SIG-M5 (cell line): Measurements from ENCODE around the gene SRCIN1.

ENCODE experiments used
- DNase-seq: peaks from one replicate; lab custom pipeline; 2025; lab: John Stamatoyannopoulos, UW

Gene SRCIN1

DNA sequence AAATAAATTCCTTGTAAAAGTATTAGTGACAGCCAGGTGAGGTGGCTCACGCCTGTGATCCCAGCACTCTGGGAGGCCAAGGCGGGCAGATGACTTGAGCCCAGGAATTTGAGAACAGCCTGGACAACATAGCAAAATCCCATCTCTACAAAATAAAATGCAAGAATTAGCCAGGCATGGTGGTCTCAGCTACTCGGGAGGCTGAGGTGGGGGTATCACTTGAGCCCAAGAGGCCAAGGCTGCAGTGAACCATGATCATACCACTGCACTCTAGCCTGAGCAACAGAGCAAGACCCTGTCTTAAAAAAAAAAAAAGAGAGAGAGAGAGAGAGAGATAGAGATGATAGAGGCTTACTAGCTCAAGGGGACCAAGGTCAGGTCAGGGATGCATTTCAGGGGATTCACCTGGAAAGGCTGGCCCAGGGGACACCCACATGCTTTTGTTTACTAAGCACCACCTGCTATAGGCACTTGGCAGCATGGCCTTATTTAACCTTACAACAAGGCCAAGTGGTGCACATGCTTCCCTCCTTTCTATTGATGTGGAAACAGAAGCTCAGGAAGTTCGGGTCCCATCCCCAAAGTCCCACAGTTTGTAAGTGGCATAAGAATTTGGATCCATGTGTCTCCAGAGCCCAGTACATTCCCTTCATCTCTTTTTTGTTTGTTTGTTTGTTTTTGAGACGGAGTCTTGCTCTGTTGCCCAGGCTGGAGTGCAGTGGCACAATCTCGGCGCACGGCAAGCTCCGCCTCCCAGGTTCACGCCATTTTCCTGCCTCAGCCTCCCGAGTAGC is 12.4 kb upstream of the SRCIN1 start:
- no peak for DNase-seq

DNA sequence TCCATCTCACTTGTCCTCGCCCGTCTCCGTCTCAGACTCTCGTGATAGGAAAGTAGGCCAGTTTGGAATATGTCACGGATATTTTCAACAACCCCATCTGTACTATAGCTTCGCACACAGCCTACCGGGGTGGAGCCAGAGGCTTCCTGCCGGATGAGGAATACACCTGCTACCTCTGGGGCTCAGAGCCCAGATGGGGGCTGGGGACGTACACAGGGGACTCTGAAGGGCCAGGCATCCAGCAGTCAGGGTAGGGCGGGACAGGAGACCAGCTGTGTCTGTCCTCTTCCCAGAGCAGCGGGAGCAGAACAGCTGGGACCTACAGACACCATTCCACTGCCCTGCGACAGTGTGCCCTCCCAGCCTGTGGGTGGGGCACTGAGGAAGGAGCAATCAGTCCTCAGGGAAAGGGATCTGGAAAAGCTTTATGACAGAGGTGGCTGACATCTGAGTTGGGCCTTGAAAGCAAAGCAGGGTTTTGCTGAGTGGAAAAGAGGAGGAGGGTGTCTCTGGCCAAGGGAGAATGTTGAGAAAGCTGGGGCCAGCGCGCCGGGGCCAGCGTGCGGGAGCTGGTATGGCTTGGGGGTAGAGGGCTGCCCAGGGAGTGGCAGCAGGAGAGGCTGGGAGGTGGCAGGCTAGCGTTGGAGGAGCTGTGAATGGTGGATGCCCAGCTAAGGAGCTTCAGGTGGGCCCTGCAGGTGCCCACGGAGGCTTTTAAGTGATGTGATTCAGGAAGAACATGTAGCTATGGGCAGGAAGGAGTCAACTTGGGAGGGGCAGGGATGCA is 11.5 kb upstream of the SRCIN1 start:
- DNase-seq, result no peak

DNA sequence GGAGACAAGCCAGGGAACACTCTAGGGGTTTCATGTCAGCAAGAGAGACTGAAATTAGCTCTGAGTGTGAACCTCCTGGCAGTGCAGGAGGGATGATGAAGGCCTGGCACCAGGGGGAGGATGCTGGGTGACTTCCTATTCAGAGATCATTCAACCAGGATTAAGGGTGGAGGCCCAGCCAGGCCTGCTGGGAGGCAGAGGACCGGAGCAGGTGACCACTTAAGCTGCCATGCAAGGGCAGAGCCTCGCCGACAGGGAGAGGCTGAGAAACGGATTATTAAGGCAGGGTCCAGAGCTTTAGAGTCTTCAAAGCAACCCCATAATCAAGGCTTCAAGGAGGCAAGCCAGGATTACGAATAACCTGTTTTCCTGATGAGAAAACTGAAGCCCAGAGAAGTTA is 10.6 kb upstream of the SRCIN1 start:
- DNase-seq, result no peak

DNA sequence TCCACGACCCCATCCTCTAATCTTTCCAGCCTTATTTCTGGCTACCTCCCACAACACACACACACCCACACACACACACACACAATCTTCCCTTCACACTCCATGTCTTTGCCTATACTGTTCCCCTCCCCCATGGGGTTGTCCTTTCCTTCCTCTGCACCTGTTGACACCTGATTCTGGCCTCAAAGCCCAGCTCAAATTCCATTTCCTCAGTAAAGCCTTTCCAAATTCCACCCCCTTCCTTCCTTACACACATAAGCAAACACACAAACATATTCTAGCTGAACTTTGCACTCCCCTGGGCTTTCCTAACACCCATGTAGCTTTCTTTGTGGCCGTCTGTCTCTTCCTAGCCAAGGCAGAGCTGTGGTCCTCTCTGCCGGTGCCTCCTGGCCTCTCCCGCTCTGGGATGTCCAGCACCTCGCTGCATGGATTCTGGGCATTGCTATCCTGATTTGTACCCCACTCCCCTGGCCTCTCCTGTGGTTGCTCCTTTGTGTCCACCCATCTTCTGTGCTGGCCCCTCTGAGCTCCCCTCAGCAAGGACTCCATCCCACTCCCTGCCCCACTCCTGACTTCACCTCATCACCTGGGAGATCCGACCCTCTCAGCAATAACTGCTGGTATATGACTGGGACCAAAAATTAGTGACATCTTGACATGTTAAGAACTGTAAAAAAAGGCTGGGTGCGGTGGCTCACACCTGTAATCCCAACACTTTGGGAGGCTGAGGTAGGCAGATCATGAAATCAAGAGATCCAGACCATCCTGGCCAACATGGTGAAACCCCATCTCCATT is 8.4 kb upstream of the SRCIN1 start:
- no peak for DNase-seq

DNA sequence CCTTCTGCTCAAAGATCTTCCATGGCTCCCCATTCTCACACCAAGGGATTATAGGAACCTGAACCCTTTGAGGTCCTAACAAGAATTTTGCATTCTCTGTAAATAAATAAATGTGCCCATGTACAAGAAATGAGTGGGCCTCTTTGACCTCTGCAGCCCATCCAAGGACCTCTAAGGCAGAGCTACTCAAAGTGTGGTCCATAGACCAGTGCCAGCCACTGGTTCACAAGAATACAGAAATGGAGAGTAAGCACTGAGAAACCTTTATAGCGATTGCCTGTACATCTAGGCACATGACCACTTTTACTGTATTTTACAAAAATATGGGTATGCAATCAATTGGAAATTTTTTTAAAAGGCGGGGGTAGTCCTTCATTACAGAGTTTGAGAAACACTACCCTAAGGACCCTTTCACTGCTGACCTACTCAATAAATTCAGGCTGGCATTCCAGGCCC is 7.8 kb upstream of the SRCIN1 start:
- no peak for DNase-seq

DNA sequence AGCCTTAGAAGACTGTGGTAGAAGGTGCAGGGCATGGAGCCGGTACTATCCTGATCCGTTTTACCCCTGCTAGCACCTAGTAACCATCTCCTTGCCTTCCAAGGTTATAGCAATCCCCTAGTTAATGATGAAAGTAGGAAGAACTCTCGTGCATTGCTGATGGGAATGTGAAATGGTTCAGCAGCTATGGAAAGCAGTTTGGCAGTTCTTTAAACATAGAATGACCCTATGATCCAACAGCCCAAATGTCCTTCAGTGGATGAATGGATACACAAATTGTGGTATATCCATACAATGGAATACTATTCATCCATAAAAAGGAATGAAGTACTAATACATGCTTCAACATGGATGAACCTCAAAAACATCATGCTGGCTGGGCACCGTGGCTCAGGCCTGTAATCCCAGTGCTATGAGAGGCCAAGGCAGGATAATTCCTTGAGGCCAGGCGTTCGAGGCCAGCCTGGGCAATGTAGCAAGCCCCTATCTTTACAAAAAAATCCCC is 6.2 kb upstream of the SRCIN1 start:
- DNase-seq, result no peak

DNA sequence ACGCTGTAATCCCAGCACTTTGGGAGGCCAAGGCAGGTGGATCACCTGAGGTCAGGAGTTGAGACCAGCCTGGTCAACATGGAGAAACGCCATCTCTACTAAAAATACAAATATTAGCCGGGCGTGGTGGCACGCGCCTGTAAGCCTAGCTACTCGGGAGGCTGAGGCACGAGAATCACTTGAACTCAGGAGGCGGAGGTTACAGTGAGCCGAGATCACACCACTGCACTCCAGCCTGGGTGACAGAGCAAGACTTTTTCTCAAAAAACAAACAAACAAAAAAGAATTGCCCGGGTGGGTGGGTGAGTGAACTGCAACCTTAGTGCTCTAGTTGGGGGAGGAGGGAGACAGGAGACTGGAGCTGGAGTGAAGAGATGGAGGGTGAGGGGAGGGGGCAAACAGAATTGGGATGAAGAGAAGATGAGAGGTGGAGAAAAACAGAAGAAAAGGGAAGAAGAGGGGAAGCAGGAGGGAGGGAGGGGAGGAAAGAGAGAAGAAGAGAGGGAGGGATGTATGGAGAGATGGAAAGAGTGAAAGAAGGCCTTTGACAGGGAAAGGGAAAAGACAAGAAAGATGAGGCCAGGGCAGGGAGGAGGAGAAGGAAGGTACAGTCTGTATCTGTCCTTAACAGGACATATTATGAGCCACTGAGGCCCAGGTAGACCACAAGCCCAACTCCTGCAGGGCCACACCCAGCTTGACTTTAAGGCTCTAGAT is 5.5 kb upstream of the SRCIN1 start:
- DNase-seq, result no peak

DNA sequence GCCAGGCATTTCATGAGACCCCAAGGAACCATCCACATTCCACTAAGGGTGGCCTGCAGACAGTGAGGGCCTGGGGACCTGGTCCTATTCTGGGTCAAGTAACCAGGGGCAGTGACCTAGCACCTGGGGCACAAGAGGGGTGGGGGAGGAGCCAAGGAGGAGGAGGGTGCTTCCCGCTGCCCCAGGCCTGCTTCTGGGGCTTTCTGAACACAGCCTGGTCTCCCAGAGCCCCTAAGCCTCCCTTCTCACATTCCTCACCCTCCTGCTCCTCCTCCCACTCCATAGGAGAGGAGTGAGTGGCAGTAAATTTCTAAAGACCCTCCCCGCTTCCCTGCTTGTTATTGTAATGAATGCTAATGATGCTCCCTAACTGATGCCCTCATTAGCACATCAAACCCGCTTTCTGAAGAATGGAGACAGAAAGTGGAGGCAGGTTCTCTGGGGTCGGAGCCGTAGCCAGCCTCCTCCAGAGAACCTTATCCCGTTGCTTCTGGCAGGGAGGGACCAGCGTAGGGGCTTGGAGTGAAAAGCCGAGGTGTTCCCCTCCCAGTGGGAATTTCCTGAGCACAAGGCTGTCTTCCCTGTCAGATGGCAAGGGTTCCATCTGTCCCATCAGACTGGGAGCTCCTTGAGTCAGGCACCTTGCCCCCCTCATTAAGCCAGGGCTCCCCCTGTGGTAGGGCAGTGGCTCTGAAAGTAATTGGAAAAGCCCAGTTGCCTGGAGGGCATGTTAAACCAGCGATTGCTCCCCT is 3.7 kb upstream of the SRCIN1 start:
- DNase-seq, result no peak

DNA sequence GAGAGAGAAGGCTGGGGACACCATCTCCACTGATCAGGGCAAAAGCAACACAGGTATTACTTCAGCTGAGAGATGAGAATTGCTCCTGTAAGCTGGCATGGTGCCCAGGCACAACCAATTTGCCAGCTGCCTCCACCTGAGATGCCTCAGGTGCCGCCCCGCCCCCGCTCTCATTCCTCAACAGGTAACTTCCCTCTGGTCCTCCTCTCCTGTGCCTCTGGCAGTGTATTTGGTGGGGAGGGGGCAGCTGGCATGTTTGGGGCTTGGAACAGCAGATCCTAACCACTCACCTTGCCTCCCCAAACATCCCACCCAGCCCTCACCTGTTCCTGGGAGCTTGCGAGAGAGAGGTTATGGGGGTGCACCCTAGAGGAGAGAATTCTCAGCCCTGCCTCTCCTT is 2.9 kb upstream of the SRCIN1 start:
- no peak for DNase-seq

DNA sequence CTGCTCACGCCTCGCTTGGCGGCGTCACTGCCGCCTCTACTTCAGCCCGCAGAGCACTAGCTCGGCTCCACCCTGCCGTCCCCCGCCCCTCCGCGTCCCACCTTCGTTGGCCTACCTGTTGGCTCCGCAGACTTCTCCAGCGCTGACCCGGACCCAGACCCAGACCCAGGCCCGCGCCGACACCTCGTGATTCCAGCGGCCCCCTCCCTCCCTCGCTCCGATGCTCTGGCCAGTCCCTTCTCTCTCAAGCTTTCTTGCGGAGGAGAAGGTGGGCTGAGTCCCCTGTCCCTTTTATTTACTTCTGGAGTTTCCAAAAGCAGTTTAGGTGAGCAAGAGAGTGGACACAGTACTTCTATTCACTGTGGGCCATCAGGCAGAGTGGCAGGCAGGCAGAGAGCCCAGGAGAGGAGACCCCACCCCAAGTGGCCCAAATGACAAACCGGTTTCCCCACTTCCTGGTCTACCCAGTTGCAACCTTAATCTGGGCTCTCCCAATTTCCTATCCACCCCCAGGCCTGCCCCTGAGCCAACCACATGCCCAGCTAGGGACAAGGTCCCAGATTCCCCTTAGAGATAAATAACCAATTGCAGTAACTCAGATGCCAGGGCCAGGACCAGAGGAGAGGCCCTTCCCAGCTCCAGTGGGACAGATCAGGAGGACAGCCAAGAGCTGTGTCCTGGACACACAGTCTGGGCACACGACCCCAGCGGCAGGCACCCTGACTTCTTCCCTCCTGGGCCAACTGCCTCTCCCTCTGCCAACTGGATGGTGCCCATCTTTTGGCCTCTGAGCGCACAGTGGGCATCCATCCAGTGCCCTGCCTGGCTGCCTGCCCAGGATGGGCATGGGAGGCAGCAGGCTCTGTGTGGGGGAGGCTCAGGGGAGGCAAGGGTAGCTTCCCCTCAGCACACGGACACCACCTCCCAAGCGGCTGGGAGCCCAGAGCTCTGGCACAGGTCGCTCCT is 1.2 kb upstream of the SRCIN1 start:
- no peak for DNase-seq

DNA sequence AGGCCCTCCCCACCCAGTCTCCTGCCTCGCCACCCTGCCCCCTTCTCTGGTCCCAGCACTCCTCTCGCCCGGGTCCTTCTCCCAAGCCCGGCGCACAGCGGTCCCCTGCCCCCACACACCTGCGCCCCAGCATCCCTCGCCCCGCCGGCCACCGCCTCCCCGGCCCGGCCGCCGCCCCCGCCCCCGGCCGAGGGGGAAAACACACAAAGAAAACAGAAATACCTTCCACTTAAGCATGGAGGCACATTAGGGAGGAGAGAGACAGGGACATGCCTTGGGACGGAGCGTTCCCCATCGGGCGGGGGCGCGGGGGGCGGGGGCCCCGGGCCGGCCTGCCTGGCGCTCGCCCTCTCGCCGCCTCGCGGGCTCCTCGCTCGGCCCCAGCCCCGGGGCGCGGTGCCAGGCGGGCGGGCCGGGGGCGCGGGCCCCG is 326 bp downstream of the SRCIN1 start:
- DNase-seq, result no peak

DNA sequence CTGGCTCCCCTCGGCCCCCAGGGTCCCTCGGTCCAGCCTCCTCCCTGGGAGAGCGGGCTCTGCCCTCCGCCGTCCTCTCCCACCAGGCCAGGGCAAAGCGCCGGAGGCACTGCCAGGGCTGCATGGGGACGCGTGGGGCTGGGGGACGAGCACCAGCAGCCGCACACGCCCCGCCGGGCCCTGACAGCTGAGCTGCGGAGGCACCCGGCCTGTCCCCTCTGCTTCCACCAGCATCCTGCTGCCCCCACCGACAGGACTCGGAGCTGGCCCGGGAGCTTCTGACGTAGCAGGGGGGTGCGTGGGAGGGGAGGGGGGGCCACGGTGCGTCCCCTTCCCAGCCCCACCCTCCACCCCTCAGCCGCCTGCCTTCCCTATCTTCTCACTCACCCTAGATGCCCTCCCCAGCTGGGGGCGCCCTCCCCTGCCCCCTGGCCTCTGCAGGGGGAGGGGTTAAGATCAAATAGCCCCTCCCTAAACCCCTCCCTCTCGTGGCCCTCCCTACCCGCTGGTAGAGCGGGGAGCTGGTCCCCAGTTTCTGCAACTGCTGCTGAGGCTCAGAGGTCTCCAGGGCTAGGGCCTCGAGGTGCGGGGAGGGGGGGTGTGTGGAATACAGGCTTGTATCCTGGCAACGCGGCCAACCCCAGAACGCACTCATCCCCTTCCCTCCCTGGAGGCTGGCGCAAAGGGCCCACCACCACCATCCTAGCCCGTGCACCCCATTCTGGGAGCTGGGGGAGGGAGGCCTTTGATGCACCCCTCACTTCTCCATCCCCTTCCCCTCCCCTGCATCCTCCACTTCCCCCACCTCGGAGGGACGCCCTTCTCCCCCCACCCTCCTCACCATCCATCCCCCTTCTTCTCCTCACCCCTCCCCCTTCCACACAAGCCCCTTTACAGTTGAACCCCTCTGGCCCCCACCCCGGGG is 1.0 kb downstream of the SRCIN1 start:
- no peak for DNase-seq

DNA sequence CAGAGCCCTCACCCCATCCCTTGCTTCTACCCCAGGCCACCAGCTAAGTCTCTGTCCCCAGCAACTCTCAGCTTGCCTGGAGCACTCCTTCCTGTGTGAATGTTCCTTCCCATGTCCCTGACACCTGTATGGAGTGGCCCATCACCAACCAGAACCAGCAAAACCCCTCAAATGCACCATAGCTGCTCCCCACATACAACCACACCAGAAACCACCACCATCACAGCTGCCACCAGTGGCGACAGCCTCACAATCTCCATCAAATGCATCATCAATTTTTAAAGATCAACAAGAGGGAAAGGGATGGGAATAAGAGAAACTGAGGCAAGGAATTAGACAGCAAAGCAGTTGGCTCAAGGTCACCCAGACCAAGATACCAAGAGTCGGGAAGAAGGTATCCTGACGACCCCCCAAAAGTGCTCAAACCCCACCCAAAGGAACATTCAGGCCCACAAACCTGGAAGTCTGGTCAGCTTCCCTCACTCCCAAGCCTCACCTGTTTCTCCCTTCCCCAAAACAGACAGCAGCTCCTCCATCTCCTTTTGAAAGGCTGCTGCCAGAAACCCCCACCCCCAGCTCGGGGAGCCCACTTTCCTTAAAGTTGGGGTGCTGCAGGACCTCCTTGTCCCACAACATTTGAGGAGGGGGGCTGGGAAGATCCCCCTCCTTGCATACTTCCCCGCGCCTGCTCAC is 1.8 kb downstream of the SRCIN1 start:
- DNase-seq, result no peak

DNA sequence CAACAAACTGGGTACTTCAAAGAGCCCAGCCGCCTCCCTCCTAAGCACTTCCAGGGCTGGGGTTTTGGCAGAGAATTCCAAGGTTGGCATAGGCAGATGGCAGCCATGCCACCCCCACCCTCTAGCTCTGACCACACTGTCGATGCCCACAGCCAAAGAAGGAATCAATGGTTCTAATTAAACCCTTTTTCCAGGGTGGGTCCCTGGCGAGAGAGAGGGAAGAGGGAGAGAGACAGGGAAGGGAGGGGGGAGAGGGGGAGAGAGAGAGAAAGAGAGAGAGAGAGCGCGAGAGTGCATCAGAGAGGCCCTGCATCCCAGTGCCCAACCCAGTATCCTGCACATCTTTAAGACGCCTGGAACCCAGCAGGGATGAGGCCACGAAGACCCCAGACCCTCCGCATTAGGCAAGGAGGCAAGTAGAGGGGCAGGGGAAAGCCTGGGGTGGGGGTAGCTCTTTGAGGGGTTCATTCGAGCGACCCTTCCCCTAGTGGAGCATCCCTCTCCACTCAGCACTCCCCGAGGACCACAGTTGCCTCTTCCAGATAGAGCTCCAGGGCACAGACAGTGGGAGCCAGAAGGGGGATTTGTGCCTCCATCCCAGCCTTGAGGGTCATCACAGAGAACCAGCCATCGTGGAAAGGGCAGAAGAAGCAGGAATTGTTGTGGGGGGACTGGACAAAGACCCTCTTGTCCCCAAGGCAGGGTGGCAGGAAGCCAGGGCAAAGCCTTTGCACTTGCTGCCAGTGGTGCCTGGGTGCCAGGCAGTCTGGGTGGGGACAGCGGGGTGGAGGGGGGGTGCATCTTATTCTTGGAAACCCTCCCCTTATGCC is 2.6 kb downstream of the SRCIN1 start:
- DNase-seq, result no peak

DNA sequence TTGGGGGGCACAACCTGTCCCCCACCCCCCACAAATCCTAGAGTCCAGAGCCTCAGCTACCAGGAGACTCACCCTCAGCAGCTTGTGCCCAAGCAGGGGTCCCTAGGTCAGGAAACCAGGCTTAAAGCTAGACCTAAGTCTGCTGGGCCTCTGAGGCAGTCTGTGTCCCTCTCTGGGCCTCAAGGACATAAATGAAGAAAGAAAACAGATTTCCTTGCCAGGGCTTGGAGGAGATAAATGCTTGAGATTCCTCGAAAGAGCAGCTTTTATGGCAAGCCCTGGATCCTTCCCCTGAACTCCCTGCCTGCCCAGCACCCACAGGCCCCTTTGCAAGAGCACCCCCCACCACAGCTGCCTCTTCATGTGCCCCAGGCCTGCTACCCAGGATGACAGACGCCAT is 3.3 kb downstream of the SRCIN1 start:
- DNase-seq, result no peak

DNA sequence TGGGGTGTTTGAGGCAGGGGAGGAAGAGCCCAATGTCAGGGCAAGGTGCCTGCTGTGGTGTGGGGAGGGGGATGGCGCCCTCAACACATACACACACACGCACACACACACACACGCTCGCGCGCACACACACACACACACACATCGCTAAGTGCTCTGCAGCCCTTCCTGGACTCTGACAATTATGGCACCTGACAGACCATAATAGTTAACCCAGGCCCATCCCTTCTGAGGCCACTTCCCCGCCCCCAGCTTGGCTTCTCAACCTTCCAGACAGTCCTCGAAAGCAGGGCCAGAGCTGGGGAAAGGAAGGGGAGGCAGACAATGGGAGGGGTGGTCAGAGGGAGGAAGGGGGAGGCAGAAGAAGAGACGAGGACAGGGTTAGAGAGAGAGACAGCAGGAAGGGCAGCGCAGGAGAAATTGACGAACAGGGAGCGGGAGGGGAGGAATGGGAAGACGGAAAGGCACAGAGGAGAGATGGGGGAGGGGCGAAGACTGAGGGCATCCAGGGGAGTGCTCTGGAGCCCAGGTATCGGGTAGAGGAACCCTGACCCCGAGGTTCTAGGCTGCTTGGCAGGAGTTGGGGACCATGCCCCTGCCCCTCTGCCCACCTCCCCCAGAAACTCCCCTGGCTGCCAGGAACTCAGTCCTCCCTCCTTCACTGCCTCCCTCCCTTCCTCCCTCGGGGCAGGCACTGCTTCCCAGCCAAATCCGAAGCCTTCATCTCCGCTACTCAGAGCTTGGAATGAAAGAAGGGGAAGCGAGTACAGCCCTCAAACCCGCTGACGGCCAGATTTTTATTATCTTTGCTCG is 4.0 kb downstream of the SRCIN1 start:
- DNase-seq, result no peak
